Bronchial epithelial cell (primary cell): ENCODE measurements around the gene ANKRD11. TPM values are rescaled to one million over a fixed set of nuclear protein-coding genes. Genes with fewer than 3 reads are reported as not detected.

ENCODE experiments used
- DNase-seq: peaks from one replicate; pipeline ENCODE4 v3.0.0-alpha.2; 2010; ENCODE audit warnings: low read depth
- FAIRE-seq: peaks from 2 replicates; lab custom pipeline; 2011; peaks lifted over from hg19 to GRCh38; lab: Jason Lieb, UNC
- H3K27me3 ChIP-seq: 2 replicates; pipeline ENCODE4 v1.5.1; 2011; ENCODE audit warnings: low read length; ENCODE audit not compliant: control insufficient read depth, insufficient read depth
- H3K36me3 ChIP-seq: 2 replicates; pipeline ENCODE4 v1.5.1; 2011; ENCODE audit warnings: low read length; ENCODE audit not compliant: control insufficient read depth, insufficient read depth
- H3K4me3 ChIP-seq: 2 replicates; pipeline ENCODE4 v1.5.1; 2011; ENCODE audit warnings: mild to moderate bottlenecking, low read depth, low read length, control low read depth
- CTCF ChIP-seq: IDR thresholded peaks from 2 replicates; pipeline ENCODE4 v1.5.1; 2011; ENCODE audit warnings: mild to moderate bottlenecking, moderate library complexity, low read length, control low read depth, inconsistent platforms; ENCODE audit not compliant: insufficient read depth, severe bottlenecking
- total RNA-seq: library from RNA; depleted of rRNA; stranded (reverse); fragments of >200 nt; gene quantifications from 2 replicates; pipeline ENCODE4 v1.2.1, GENCODE V29; 2014

ANKRD11 gene
- total RNA-seq, 1 donor from 2014 or later: 64.5 TPM

- no peaks in the 10 kb centered on the region for H3K27me3 ChIP-seq
- no peak overlapping the region for H3K4me3 ChIP-seq
- FAIRE-seq (no peak), DNase-seq (no peak)
- no peak for TF ChIP-seq CTCF
- peaks cover 9% of the 10 kb centered on the region for H3K36me3 ChIP-seq
Observed at GRCh38 chr16:89417352-89417751, 73.0 kb downstream of the ANKRD11 start.

DNA sequence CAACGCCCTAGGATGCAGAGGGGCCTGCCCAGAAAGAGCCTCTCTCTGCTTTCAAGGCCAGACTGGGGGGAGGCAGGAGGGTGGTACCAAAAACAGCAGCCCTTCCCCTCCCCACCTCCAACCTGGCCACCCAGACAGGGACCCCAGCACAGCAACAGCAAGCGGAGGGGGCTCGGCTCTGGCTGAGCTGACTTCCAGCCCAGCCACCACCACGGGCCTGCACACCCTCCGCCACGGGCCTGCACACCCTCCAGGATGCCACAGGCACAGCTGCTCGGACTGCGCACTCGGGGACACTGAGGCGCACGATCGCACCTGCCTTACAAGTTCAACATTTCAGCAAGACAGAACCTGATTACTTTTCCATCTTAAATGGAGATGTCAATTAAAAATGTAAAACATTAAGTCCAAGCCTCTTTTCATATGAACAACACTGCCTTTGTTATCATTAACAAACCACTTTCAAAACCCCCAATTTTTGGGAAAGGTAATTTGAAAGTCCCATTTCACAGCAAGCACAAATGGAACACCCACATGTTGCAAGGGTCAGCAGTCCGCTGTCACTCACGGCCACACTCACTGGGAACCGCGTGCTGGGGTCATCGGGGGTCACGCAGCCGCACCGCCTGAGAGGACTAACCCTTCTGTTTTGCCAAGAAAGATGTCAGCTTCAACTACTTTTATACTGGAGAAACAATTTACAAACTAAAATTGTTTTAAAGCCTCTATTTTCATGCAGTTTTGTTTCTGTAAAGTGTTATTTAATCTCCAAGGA lies 76.4 kb downstream of the ANKRD11 start:
- peaks cover 3% of the 10 kb centered on the region for H3K36me3 ChIP-seq
- DNase-seq (no peak), FAIRE-seq (no peak)
- H3K4me3 ChIP-seq: no peak overlapping the region
- TF ChIP-seq CTCF: no peak
- no peaks in the 10 kb centered on the region for H3K27me3 ChIP-seq

- H3K27me3 ChIP-seq: no peaks in the 10 kb centered on the region
- DNase-seq (no peak), FAIRE-seq (no peak)
- peaks cover 3% of the 10 kb centered on the region for H3K36me3 ChIP-seq
- no peak overlapping the region for H3K4me3 ChIP-seq
- no peak for TF ChIP-seq CTCF
Observed at GRCh38 chr16:89412811-89413210, 77.5 kb downstream of the ANKRD11 start.

DNA sequence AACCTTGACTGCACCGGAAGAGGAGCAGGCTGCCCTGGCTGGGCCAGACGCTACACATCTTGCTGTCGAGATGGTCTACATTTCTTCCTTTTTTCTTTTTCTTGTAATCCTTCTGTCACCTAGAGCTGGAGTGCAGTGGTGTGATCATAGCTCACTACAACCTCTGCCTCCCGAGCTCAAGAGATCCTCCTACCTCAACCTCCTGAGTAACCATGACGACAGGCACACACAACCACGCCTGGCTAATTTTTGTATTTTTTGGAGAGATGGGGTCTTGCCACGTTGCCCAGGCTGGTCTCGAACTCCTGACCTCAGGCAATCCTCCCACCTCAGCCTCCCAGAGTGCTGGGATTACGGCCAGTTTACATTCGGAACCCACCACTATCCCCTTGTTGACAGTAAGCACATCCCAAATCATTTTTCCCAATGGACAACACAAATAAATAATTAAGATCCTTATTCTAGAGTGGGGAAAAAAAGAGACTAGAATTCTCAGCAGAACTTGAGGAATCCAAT lies 79.0 kb downstream of the ANKRD11 start:
- FAIRE-seq: no peak
- TF ChIP-seq CTCF: no peak
- Histone ChIP-seq H3K36me3 (peaks cover 2% of the 10 kb centered on the region), H3K27me3 (no peaks in the 10 kb centered on the region), H3K4me3 (no peak overlapping the region)
- no peak for DNase-seq

GRCh38 chr16:89410794-89411309 lies 79.5 kb downstream of the ANKRD11 start:
- peak; percentile 15 for TF ChIP-seq CTCF
- no peaks in the 10 kb centered on the region for H3K27me3 ChIP-seq
- no peak for FAIRE-seq
- peak; percentile 65 for DNase-seq
- H3K36me3 ChIP-seq: peaks cover 1% of the 10 kb centered on the region
- no peak overlapping the region for H3K4me3 ChIP-seq

DNA sequence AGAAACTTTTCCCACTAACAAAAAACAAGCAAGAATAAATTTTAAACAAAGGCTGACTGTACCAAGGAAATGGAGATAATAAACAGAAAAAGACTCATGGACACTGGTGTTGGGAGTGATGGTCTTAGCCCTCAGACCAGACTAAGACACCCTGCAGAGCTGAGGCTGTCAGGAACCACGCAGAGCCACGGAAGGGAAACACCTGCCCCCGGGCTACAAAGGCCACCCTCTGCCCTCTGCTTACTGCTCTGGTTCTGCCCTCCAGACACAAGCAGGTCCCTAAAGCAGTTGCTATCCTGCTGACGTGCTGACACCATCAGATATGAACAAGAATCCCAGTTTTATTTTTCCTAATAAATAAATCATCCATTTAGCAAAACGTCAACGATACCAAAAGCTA lies 80.0 kb downstream of the ANKRD11 start:
- no peak for FAIRE-seq
- Histone ChIP-seq H3K27me3 (no peaks in the 10 kb centered on the region), H3K36me3 (peaks cover 5% of the 10 kb centered on the region), H3K4me3 (no peak overlapping the region)
- DNase-seq: no peak
- TF ChIP-seq CTCF: no peak
